Mesenchymal stem cell (in vitro differentiated cells and primary cell): ENCODE measurements around the gene CCR1.

ENCODE experiments used
- DNase-seq: peaks from one replicate; pipeline ENCODE4 v3.0.0-alpha.2; 2013
- H2AFZ ChIP-seq: one replicate; pipeline ENCODE4 v1.6.1; 2013; ENCODE audit warnings: low read depth, mild to moderate bottlenecking, control low read depth, inconsistent platforms, low read length, moderate library complexity
- H2AK5ac ChIP-seq: 2 replicates; pipeline ENCODE4 v1.6.1; 2013; ENCODE audit warnings: low read length, moderate library complexity, mild to moderate bottlenecking, inconsistent platforms; ENCODE audit not compliant: severe bottlenecking
- H2BK120ac ChIP-seq: one replicate; pipeline ENCODE4 v1.6.1; 2013; ENCODE audit warnings: low read depth, mild to moderate bottlenecking, inconsistent platforms, low read length, moderate library complexity
- H2BK12ac ChIP-seq, 2 experiments: one replicate each; pipeline ENCODE4 v1.6.1; 2013; ENCODE audit warnings: inconsistent platforms in 2 of 2, low read length in 2 of 2, mild to moderate bottlenecking in 2 of 2, moderate library complexity in 2 of 2, control low read depth in 1 of 2
- H2BK15ac ChIP-seq: one replicate; pipeline ENCODE4 v1.6.1; 2013; ENCODE audit warnings: mild to moderate bottlenecking, low read depth, inconsistent platforms; ENCODE audit not compliant: poor library complexity, severe bottlenecking
- H2BK5ac ChIP-seq: 2 replicates; pipeline ENCODE4 v1.6.1; 2013; ENCODE audit warnings: low read depth, mild to moderate bottlenecking, low read length, control low read depth, inconsistent platforms; ENCODE audit not compliant: poor library complexity, severe bottlenecking
- H3K14ac ChIP-seq, 2 experiments: one replicate each; pipeline ENCODE4 v1.6.1; 2013; ENCODE audit warnings: inconsistent platforms in 2 of 2, low read length in 2 of 2, control low read depth in 1 of 2, mild to moderate bottlenecking in 1 of 2, moderate library complexity in 1 of 2
- H3K18ac ChIP-seq, 2 experiments: one replicate each; pipeline ENCODE4 v1.6.1; 2013; ENCODE audit warnings: inconsistent platforms in 2 of 2, low read length in 2 of 2, control low read depth in 1 of 2, low read depth in 1 of 2, mild to moderate bottlenecking in 1 of 2
- H3K23ac ChIP-seq, 2 experiments: one replicate each; pipeline ENCODE4 v1.6.1; 2013; ENCODE audit warnings: inconsistent platforms in 2 of 2, low read length in 2 of 2, mild to moderate bottlenecking in 2 of 2, moderate library complexity in 2 of 2, control low read depth in 1 of 2
- H3K27ac ChIP-seq: 2 replicates; pipeline ENCODE4 v1.5.1; 2013; ENCODE audit warnings: mild to moderate bottlenecking, moderate library complexity, low read length, control low read depth, inconsistent platforms; ENCODE audit not compliant: poor library complexity, severe bottlenecking
- H3K27me3 ChIP-seq, 2 experiments: 2 replicates each; pipeline versions ENCODE4 v1.6.1 to v1.7.0; 2013; ENCODE audit warnings: low read length in 2 of 2, mild to moderate bottlenecking in 2 of 2, moderate library complexity in 2 of 2, control low read depth in 1 of 2, inconsistent platforms in 1 of 2; ENCODE audit not compliant: control insufficient read depth in 1 of 2, insufficient read depth in 1 of 2
- H3K36me3 ChIP-seq, 2 experiments: 2 replicates each; pipeline versions ENCODE4 v1.6.1 to v1.7.0; 2013; ENCODE audit warnings: low read length in 2 of 2, control low read depth in 1 of 2, inconsistent platforms in 1 of 2, low read depth in 1 of 2, mild to moderate bottlenecking in 1 of 2; ENCODE audit not compliant: insufficient read depth in 2 of 2, control insufficient read depth in 1 of 2
- H3K4ac ChIP-seq, 2 experiments: one replicate each; pipeline ENCODE4 v1.6.1; 2013; ENCODE audit warnings: inconsistent platforms in 2 of 2, low read length in 2 of 2, mild to moderate bottlenecking in 2 of 2, moderate library complexity in 2 of 2, control low read depth in 1 of 2, low read depth in 1 of 2
- H3K4me1 ChIP-seq: 2 replicates; pipeline ENCODE4 v1.6.1; 2013; ENCODE audit warnings: low read depth, low read length, control low read depth; ENCODE audit not compliant: control insufficient read depth, insufficient read depth
- H3K4me2 ChIP-seq: 2 replicates; pipeline ENCODE4 v1.6.1; 2013; ENCODE audit warnings: low read length, mild to moderate bottlenecking, inconsistent platforms; ENCODE audit not compliant: poor library complexity, severe bottlenecking
- H3K4me3 ChIP-seq, 2 experiments: 2 replicates each; pipeline versions ENCODE4 v1.5.1 to v1.7.0; 2013; ENCODE audit warnings: low read length in 2 of 2, mild to moderate bottlenecking in 2 of 2, control low read depth in 1 of 2, low read depth in 1 of 2; ENCODE audit not compliant: insufficient read depth in 1 of 2
- H3K79me1 ChIP-seq: replicated peaks from 2 replicates; pipeline ENCODE4 v1.6.1; 2013; ENCODE audit warnings: mild to moderate bottlenecking, control low read depth, low read length, inconsistent platforms; ENCODE audit not compliant: poor library complexity, severe bottlenecking
- H3K9ac ChIP-seq: 2 replicates; pipeline ENCODE4 v1.7.0; 2013; ENCODE audit warnings: mild to moderate bottlenecking, low read length, moderate library complexity
- H3K9me3 ChIP-seq: 2 replicates; pipeline ENCODE4 v1.7.0; 2013; ENCODE audit warnings: mild to moderate bottlenecking, low read length; ENCODE audit not compliant: control insufficient read depth
- H4K8ac ChIP-seq: one replicate; pipeline ENCODE4 v1.6.1; 2013; ENCODE audit warnings: inconsistent platforms, mild to moderate bottlenecking, low read length, moderate library complexity
- H4K91ac ChIP-seq: one replicate; pipeline ENCODE4 v1.6.1; 2013; ENCODE audit warnings: mild to moderate bottlenecking, low read length, inconsistent platforms
- WGBS: methylation state at CpG from one replicate; pipeline ENCODE4 v1.1.7; 2013; ENCODE audit warnings: mixed read lengths; 5-methylcytosine and 5-hydroxymethylcytosine counted together

CCR1 gene

GRCh38 chr3:46228260-46229242 is 20.4 kb upstream of the CCR1 start:
- no peak overlapping the region for H3K4ac ChIP-seq
- WGBS = 93% methylated on average over 3 of the region's 5 CpGs
- no peak overlapping the region for H4K8ac ChIP-seq

GRCh38 chr3:46222435-46223161 is 14.5 kb upstream of the CCR1 start:
- Histone ChIP-seq H3K9ac (no peak overlapping the region), H3K4ac (no peak overlapping the region), H4K8ac (no peak overlapping the region), H3K23ac (no peak overlapping the region), H2BK15ac (no peak overlapping the region), H3K4me2 (no peak overlapping the region), H3K27me3 (peaks cover 0 to 8% of the 10 kb centered on the region in 2 experiments), H4K91ac (no peak overlapping the region), H2BK12ac (no peak overlapping the region), H3K4me3 (no peak overlapping the region), H3K14ac (no peak overlapping the region), H3K4me1 (no peaks in the 10 kb centered on the region), H2BK120ac (no peak overlapping the region), H3K27ac (no peak overlapping the region), H2AK5ac (no peak overlapping the region), H3K18ac (no peak overlapping the region), H3K9me3 (peaks cover 6% of the 10 kb centered on the region), H2BK5ac (no peak overlapping the region), H3K79me1 (no peaks in the 10 kb centered on the region), H2AFZ (no peak overlapping the region), H3K36me3 (no peaks in the 10 kb centered on the region)
- DNase-seq = no peak
- WGBS = 67% methylated on average over 2 of the region's 7 CpGs

More at GRCh38 chr3:46228260-46229242, 20.4 kb upstream of the CCR1 start:
- H3K23ac ChIP-seq = no peak overlapping the region
- H3K27me3 ChIP-seq = peaks cover 5 to 18% of the 10 kb centered on the region in 2 experiments
- no peak overlapping the region for H4K91ac ChIP-seq
- no peaks in the 10 kb centered on the region for H3K36me3 ChIP-seq
- peak overlapping the region; percentile 25 for H3K9ac ChIP-seq
- no peaks in the 10 kb centered on the region for H3K9me3 ChIP-seq
- peak; percentile 18 for DNase-seq
- no peak overlapping the region for H3K4me2 ChIP-seq
- H2BK5ac ChIP-seq = no peak overlapping the region
- no peak overlapping the region for H3K14ac ChIP-seq
- no peak overlapping the region for H3K4me3 ChIP-seq
- H3K27ac ChIP-seq = no peak overlapping the region
- H2BK15ac ChIP-seq = no peak overlapping the region
- no peaks in the 10 kb centered on the region for H3K4me1 ChIP-seq
- H3K79me1 ChIP-seq = no peaks in the 10 kb centered on the region
- H2BK120ac ChIP-seq = no peak overlapping the region
- no peak overlapping the region for H3K18ac ChIP-seq
- no peak overlapping the region for H2AFZ ChIP-seq
- no peak overlapping the region for H2BK12ac ChIP-seq
- no peak overlapping the region for H2AK5ac ChIP-seq

- H2BK15ac ChIP-seq = no peak overlapping the region
- DNase-seq = no peak
- no peak overlapping the region for H2AK5ac ChIP-seq
- no peak overlapping the region for H3K18ac ChIP-seq
- no peaks in the 10 kb centered on the region for H3K36me3 ChIP-seq
- no peak overlapping the region for H2AFZ ChIP-seq
- H3K23ac ChIP-seq = no peak overlapping the region
- H3K9me3 ChIP-seq = peaks cover 6% of the 10 kb centered on the region
- no peak overlapping the region for H2BK120ac ChIP-seq
- peaks cover 0 to 8% of the 10 kb centered on the region in 2 experiments for H3K27me3 ChIP-seq
- peak overlapping the region in 1 of 2 experiments; percentile 26 for H3K14ac ChIP-seq
- no peak overlapping the region for H4K8ac ChIP-seq
- no peak overlapping the region for H3K27ac ChIP-seq
- WGBS = 100% methylated on average over 1 of the region's 1 CpG
- H3K4me1 ChIP-seq = no peaks in the 10 kb centered on the region
- H3K4me2 ChIP-seq = no peak overlapping the region
- H3K4ac ChIP-seq = no peak overlapping the region
- no peaks in the 10 kb centered on the region for H3K79me1 ChIP-seq
- H4K91ac ChIP-seq = no peak overlapping the region
- H2BK5ac ChIP-seq = no peak overlapping the region
- H3K4me3 ChIP-seq = no peak overlapping the region
- no peak overlapping the region for H3K9ac ChIP-seq
- no peak overlapping the region for H2BK12ac ChIP-seq
Measured at GRCh38 chr3:46221938-46222337, 13.8 kb upstream of the CCR1 start.

- H3K14ac ChIP-seq = no peak overlapping the region
- H3K9ac ChIP-seq = no peak overlapping the region
- H2AFZ ChIP-seq = no peak overlapping the region
- H3K18ac ChIP-seq = no peak overlapping the region
- H2AK5ac ChIP-seq = no peak overlapping the region
- no peak overlapping the region for H2BK120ac ChIP-seq
- H3K9me3 ChIP-seq = peaks cover 6% of the 10 kb centered on the region
- no peak overlapping the region for H4K8ac ChIP-seq
- H2BK5ac ChIP-seq = no peak overlapping the region
- H3K27ac ChIP-seq = no peak overlapping the region
- 76% methylated on average over 4 of the region's 4 CpGs for WGBS
- no peak overlapping the region for H3K4me2 ChIP-seq
- H3K4me1 ChIP-seq = no peaks in the 10 kb centered on the region
- no peak overlapping the region for H3K4ac ChIP-seq
- peaks cover 0 to 8% of the 10 kb centered on the region in 2 experiments for H3K27me3 ChIP-seq
- H3K79me1 ChIP-seq = no peaks in the 10 kb centered on the region
- DNase-seq = no peak
- no peak overlapping the region for H3K4me3 ChIP-seq
- H2BK12ac ChIP-seq = no peak overlapping the region
- H3K36me3 ChIP-seq = no peaks in the 10 kb centered on the region
- no peak overlapping the region for H3K23ac ChIP-seq
- H4K91ac ChIP-seq = no peak overlapping the region
- H2BK15ac ChIP-seq = no peak overlapping the region
Measured at GRCh38 chr3:46221391-46221790, 13.3 kb upstream of the CCR1 start.
